Breast epithelium (tissue), 3 donors: ENCODE results near the gene TGIF1.

ENCODE experiments used
- POLR2A ChIP-seq: fragments of 450-650 bp; IDR thresholded peaks from one replicate; pipeline ENCODE4 v1.6.1; 2016; ENCODE audit warnings: antibody characterized with exemption, mild to moderate bottlenecking, moderate library complexity
- POLR2AphosphoS5 ChIP-seq, 3 donors: sonication (generic); formaldehyde crosslinking; IDR thresholded peaks; one replicate each; pipeline ENCODE4 v1.6.1; 2017; ENCODE audit warnings: antibody characterized with exemption in 3 of 3
- TF ChIP-seq, protein P1 (sequence below), 3 donors: fragments of 450-650 bp; IDR thresholded peaks; one replicate each; pipeline ENCODE4 v1.5.1; 2016 to 2017; ENCODE audit warnings: antibody characterized with exemption in 3 of 3, mild to moderate bottlenecking in 3 of 3, moderate library complexity in 3 of 3

- TF ChIP-seq, protein P1, sequence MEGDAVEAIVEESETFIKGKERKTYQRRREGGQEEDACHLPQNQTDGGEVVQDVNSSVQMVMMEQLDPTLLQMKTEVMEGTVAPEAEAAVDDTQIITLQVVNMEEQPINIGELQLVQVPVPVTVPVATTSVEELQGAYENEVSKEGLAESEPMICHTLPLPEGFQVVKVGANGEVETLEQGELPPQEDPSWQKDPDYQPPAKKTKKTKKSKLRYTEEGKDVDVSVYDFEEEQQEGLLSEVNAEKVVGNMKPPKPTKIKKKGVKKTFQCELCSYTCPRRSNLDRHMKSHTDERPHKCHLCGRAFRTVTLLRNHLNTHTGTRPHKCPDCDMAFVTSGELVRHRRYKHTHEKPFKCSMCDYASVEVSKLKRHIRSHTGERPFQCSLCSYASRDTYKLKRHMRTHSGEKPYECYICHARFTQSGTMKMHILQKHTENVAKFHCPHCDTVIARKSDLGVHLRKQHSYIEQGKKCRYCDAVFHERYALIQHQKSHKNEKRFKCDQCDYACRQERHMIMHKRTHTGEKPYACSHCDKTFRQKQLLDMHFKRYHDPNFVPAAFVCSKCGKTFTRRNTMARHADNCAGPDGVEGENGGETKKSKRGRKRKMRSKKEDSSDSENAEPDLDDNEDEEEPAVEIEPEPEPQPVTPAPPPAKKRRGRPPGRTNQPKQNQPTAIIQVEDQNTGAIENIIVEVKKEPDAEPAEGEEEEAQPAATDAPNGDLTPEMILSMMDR (IDR thresholded peaks at IDR 0.05) = no peak
- no peak for TF ChIP-seq POLR2AphosphoS5 (IDR thresholded peaks at IDR 0.05)
- TF ChIP-seq POLR2A = no peak
These were observed 52.7 kb downstream of the TGIF1 start for GRCh38 chr18:3502650-3503049.
